ENCODE measurements around the gene FES. TPM values are rescaled to one million over a fixed set of nuclear protein-coding genes. Genes with fewer than 3 reads are reported as not detected.

The FES gene
- polyA plus RNA-seq, 3 donors: 17.2 to 18.6 (median 17.3) TPM

GRCh38 chr15:90875549-90875981 lies 8.7 kb upstream of the FES start:
- no peak for DNase-seq

DNA sequence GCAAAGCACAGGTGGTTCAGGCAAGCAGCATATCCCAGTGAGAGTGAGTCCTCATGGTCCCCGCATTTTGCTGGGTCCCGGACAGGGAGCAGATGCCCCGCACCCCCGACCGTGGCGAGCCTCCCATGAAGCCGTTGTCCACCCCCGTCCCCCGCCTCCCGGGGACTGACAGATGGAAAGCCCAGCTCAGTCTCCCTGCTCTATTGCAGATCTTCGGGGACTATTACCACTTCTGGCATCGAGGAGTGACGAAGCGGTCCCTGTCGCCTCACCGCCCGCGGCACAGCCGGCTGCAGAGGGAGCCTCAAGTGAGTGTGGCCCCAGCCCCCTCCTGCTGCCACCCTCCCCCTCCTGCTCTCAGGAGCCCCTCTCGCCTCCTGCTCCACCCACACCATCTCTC lies 8.3 kb upstream of the FES start:
- DNase-seq: no peak

DNA sequence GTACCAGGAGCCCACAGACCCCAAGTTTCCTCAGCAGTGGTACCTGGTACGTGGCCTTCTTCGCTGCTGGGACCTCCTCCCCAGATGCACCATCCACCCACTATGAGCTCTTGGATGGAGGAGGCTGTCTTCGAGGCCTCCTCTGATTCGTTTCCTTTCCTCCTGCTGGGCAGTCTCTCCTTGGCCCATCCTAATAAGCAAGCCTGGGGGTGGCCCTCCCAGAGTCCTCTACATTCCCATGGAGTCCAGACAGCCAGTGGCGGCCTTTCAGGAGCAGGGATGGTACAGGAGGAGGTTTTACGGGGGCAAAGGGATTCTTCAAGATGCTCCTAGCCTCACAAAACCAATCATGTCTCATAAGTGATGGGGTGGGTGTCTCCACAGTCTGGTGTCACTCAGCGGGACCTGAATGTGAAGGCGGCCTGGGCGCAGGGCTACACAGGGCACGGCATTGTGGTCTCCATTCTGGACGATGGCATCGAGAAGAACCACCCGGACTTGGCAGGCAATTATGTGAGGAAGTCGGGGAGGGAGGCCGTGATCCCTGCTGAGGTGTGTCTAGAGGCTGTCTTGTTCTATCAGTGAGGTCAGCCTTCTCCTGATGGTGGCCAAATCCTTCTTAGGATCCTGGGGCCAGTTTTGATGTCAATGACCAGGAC lies 7.7 kb upstream of the FES start:
- no peak for DNase-seq

DNA sequence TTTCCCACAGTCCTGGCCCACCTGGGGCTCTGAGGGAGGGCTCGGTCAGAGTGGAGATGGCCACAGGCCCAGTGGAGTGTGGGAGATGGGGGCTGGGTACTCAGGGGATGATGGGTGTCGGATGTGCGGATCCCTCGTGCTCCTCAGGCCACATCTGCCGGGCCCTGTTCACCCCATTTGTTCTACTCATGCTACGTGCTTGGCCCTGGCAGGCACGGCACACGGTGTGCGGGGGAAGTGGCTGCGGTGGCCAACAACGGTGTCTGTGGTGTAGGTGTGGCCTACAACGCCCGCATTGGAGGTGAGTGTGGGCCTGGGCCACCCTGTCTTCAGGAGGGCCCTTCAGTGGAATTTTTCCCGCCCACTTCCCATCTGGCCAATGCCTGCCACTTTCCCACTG lies 7.0 kb upstream of the FES start:
- DNase-seq: no peak

DNA sequence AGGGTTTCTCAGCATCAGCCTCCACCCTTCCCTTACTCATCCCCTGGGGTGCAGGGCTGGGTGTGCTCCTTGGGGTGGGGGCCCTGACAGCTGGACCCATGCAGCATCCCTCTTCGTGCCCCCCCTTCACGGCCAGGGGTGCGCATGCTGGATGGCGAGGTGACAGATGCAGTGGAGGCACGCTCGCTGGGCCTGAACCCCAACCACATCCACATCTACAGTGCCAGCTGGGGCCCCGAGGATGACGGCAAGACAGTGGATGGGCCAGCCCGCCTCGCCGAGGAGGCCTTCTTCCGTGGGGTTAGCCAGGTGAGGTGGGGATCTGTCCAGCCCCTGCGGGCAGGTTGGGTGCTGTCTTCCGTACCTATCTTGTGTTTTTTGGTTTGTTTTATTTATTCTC lies 6.3 kb upstream of the FES start:
- DNase-seq: no peak

DNA sequence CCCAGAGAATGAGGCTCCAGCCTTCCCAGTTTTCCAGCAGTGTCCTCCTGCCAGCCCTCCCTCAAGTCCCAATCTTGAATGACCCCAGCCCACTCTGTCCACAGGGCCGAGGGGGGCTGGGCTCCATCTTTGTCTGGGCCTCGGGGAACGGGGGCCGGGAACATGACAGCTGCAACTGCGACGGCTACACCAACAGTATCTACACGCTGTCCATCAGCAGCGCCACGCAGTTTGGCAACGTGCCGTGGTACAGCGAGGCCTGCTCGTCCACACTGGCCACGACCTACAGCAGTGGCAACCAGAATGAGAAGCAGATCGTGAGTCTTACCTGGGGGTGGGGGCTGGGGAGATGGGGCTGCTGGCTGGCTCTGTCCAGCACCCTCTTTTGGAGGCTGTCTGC lies 5.6 kb upstream of the FES start:
- DNase-seq: no peak

- DNase-seq: no peak
Measured at GRCh38 chr15:90879730-90880366, 4.5 kb upstream of the FES start.

GRCh38 chr15:90880381-90881145 lies 3.7 kb upstream of the FES start:
- DNase-seq: no peak

DNA sequence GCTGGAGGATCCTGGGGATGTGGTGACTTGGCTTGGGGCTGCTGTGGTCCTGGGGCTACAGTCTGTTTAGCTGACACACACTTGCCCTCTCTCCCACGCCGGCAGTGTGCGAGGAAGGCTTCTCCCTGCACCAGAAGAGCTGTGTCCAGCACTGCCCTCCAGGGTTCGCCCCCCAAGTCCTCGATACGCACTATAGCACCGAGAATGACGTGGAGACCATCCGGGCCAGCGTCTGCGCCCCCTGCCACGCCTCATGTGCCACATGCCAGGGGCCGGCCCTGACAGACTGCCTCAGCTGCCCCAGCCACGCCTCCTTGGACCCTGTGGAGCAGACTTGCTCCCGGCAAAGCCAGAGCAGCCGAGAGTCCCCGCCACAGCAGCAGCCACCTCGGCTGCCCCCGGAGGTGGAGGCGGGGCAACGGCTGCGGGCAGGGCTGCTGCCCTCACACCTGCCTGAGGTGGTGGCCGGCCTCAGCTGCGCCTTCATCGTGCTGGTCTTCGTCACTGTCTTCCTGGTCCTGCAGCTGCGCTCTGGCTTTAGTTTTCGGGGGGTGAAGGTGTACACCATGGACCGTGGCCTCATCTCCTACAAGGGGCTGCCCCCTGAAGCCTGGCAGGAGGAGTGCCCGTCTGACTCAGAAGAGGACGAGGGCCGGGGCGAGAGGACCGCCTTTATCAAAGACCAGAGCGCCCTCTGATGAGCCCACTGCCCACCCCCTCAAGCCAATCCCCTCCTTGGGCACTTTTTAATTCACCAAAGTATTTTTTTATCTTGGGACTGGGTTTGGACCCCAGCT lies 2.9 kb upstream of the FES start:
- DNase-seq: no peak

GRCh38 chr15:90881978-90882721 lies 2.2 kb upstream of the FES start:
- DNase-seq: no peak

DNA sequence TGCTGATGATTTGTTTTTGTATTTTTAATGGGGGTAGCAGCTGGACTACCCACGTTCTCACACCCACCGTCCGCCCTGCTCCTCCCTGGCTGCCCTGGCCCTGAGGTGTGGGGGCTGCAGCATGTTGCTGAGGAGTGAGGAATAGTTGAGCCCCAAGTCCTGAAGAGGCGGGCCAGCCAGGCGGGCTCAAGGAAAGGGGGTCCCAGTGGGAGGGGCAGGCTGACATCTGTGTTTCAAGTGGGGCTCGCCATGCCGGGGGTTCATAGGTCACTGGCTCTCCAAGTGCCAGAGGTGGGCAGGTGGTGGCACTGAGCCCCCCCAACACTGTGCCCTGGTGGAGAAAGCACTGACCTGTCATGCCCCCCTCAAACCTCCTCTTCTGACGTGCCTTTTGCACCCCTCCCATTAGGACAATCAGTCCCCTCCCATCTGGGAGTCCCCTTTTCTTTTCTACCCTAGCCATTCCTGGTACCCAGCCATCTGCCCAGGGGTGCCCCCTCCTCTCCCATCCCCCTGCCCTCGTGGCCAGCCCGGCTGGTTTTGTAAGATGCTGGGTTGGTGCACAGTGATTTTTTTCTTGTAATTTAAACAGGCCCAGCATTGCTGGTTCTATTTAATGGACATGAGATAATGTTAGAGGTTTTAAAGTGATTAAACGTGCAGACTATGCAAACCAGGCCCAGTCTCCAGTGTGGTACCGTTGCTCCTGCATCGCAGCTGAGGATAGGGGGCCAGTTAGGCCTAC lies 1.4 kb upstream of the FES start:
- DNase-seq: no peak

DNA sequence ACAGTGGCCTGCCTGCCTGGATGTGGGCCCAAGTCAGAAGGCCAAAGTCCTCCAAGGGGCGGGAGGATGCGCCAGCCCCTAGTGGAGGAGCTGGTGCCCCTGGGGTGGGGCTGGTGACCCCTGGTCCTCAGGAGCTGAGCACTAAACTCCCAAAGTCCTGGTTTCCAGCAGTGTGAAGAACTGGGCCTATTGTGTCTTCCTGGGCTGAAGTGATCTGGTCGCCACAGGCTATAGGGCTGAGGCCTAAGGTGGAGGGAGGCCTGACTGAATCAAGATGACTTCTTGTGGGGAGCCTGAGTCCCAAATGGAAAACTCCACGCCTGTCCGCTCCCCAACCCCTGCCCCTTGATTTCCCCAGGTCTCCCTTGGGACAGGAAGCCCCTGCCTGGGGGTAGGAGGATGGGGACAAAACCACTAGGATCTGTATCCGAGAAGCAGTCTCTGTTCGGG lies 753 bp upstream of the FES start:
- no peak for DNase-seq

GRCh38 chr15:90884719-90885431 lies 571 bp downstream of the FES start:
- DNase-seq: no peak

- DNase-seq: peak; percentile 56
Measured at GRCh38 chr15:90885432-90886290, 1.4 kb downstream of the FES start.

DNA sequence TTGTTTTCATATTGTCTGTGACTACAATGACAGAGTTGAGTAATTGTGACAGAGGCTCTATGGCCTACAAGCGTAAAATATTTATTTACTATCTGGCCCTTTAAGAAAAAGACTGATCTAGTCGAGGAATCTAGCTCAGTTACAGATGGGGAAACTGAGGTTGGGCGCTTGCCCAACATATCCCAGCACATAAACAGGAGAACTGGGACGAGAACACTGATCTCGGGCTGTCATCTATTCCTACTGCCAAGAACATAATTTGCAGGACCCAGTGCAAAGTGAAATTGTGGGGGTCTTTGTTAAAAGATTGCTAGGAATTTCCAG lies 1.9 kb downstream of the FES start:
- DNase-seq: no peak

DNA sequence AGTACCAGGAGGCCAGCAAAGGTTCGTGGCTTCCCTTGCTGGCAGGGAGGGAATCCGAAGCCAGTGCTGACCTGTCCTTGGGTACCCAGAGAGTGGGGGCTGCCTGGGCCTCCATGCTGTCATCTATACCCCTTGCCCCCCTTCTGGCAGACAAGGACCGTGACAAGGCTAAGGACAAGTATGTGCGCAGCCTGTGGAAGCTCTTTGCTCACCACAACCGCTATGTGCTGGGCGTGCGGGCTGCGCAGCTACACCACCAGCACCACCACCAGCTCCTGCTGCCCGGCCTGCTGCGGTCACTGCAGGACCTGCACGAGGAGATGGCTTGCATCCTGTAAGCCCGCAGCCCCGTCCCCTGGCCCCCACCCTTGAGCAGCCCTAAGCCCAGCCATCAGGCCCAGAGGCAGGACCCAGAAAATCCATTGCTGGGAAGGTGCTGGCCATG lies 2.8 kb downstream of the FES start:
- no peak for DNase-seq

DNA sequence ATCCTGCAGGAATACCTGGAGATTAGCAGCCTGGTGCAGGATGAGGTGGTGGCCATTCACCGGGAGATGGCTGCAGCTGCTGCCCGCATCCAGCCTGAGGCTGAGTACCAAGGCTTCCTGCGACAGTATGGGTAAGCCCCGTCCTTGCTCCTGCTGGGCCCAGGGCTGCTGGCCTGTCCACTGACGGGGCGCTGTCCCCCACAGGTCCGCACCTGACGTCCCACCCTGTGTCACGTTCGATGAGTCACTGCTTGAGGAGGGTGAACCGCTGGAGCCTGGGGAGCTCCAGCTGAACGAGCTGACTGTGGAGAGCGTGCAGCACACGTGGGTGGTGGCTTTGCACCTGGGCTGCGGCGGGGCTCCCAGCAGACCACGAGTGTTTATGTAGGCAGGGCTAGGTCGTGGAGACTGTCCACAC lies 5.0 kb downstream of the FES start:
- DNase-seq: no peak

GRCh38 chr15:90889736-90890456 lies 5.6 kb downstream of the FES start:
- DNase-seq: no peak
